ENCODE data around the gene NXT1. TPM values are rescaled to one million over a fixed set of nuclear protein-coding genes. Genes with fewer than 3 reads are reported as not detected.

Gene NXT1
- polyA plus RNA-seq, 1 of the 3 experiments (the other 2 are of a cell fraction), result 28.2 TPM

DNA sequence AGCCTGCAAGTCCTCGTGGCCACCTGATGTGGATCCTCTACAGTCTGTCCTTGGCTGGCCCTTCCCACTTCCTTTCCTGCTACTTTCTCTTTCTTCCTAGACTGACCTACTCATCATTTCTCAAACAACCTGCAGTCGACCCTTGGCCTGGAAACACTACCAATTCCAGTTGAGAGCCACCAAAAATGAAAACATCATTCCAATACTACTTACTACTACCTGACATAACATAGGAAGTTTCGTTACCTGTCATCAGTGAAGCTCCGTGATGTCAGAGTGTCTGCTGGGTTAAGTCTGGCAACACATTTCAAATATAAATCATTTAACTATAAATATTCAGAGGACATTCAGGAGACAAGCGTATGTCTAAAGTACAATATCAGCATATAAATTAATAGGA is 25.2 kb downstream of the NXT1 start:
- POLR2A ChIA-PET, result no interaction called here
- no peaks in the 10 kb centered on the region for H4K20me1 ChIP-seq (ENCODE audit: insufficient read depth)
- 88% methylated on average over 5 of the region's 5 CpGs for WGBS (ENCODE audit: low lambda C conversion rate)

More for the DNA sequence above, 25.2 kb downstream of the NXT1 start:
- TF ChIP-seq MXI1 (IDR thresholded peaks at IDR 0.05; ENCODE audit: low read depth, low read length) (no peak), TAF1 (IDR thresholded peaks at IDR 0.05; ENCODE audit: borderline replicate concordance, low read depth, low read length) (no peak), SMC3 (IDR thresholded peaks at IDR 0.05; ENCODE audit: low read depth, low read length) (no peak), NFIC (IDR thresholded peaks at IDR 0.05; ENCODE audit: borderline replicate concordance) (no peak), USF2 (IDR thresholded peaks at IDR 0.05; ENCODE audit: borderline replicate concordance, low read depth, low read length) (no peak), CTCF (IDR thresholded peaks at IDR 0.05) (no peak), TCF12 (IDR thresholded peaks at IDR 0.05) (no peak), TEAD4 (IDR thresholded peaks at IDR 0.05; ENCODE audit: borderline replicate concordance, insufficient read depth) (no peak), FOSL2 (IDR thresholded peaks at IDR 0.05; ENCODE audit: borderline replicate concordance, low read depth) (no peak), USF1 (IDR thresholded peaks at IDR 0.05; ENCODE audit: borderline replicate concordance, low read depth) (no peak), RXRA (IDR thresholded peaks at IDR 0.05; ENCODE audit: borderline replicate concordance, low read depth) (no peak), EP300 (IDR thresholded peaks at IDR 0.05; ENCODE audit: borderline replicate concordance in 1 of 2, low read depth in 1 of 2, low read length in 1 of 2) (no peak), RAD21 (IDR thresholded peaks at IDR 0.05; ENCODE audit: low read length) (no peak), EZH2phosphoT487 (IDR thresholded peaks at IDR 0.05; ENCODE audit: borderline replicate concordance, low read depth) (no peak), SIN3A (IDR thresholded peaks at IDR 0.05; ENCODE audit: borderline replicate concordance, low read depth, low read length) (no peak), RCOR1 (IDR thresholded peaks at IDR 0.05; ENCODE audit: low read length) (no peak), RFX5 (IDR thresholded peaks at IDR 0.05; ENCODE audit: low read length) (no peak)
- TF ChIP-seq, protein P1, sequence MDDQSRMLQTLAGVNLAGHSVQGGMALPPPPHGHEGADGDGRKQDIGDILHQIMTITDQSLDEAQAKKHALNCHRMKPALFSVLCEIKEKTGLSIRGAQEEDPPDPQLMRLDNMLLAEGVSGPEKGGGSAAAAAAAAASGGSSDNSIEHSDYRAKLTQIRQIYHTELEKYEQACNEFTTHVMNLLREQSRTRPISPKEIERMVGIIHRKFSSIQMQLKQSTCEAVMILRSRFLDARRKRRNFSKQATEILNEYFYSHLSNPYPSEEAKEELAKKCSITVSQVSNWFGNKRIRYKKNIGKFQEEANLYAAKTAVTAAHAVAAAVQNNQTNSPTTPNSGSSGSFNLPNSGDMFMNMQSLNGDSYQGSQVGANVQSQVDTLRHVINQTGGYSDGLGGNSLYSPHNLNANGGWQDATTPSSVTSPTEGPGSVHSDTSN (IDR thresholded peaks at IDR 0.05), result no peak
- TF ChIP-seq, protein P2, sequence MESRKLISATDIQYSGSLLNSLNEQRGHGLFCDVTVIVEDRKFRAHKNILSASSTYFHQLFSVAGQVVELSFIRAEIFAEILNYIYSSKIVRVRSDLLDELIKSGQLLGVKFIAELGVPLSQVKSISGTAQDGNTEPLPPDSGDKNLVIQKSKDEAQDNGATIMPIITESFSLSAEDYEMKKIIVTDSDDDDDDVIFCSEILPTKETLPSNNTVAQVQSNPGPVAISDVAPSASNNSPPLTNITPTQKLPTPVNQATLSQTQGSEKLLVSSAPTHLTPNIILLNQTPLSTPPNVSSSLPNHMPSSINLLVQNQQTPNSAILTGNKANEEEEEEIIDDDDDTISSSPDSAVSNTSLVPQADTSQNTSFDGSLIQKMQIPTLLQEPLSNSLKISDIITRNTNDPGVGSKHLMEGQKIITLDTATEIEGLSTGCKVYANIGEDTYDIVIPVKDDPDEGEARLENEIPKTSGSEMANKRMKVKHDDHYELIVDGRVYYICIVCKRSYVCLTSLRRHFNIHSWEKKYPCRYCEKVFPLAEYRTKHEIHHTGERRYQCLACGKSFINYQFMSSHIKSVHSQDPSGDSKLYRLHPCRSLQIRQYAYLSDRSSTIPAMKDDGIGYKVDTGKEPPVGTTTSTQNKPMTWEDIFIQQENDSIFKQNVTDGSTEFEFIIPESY (IDR thresholded peaks at IDR 0.05; ENCODE audit: borderline replicate concordance, low read depth), result no peak
- TF ChIP-seq, protein P3, sequence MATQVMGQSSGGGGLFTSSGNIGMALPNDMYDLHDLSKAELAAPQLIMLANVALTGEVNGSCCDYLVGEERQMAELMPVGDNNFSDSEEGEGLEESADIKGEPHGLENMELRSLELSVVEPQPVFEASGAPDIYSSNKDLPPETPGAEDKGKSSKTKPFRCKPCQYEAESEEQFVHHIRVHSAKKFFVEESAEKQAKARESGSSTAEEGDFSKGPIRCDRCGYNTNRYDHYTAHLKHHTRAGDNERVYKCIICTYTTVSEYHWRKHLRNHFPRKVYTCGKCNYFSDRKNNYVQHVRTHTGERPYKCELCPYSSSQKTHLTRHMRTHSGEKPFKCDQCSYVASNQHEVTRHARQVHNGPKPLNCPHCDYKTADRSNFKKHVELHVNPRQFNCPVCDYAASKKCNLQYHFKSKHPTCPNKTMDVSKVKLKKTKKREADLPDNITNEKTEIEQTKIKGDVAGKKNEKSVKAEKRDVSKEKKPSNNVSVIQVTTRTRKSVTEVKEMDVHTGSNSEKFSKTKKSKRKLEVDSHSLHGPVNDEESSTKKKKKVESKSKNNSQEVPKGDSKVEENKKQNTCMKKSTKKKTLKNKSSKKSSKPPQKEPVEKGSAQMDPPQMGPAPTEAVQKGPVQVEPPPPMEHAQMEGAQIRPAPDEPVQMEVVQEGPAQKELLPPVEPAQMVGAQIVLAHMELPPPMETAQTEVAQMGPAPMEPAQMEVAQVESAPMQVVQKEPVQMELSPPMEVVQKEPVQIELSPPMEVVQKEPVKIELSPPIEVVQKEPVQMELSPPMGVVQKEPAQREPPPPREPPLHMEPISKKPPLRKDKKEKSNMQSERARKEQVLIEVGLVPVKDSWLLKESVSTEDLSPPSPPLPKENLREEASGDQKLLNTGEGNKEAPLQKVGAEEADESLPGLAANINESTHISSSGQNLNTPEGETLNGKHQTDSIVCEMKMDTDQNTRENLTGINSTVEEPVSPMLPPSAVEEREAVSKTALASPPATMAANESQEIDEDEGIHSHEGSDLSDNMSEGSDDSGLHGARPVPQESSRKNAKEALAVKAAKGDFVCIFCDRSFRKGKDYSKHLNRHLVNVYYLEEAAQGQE (IDR thresholded peaks at IDR 0.05; ENCODE audit: low read depth, low read length), result no peak
- Histone ChIP-seq H3F3A (replicated peaks; ENCODE audit: insufficient read depth) (no peaks in the 10 kb centered on the region), H3K9me3 (no peaks in the 10 kb centered on the region), H2AFZ (ENCODE audit: low read depth) (no peak overlapping the region), H3K36me3 (replicated peaks in 1 of 2; ENCODE audit: control insufficient read depth in 1 of 2, insufficient read depth in 2 of 2, low read length in 1 of 2) (peaks cover 42 to 53% of the 10 kb centered on the region in 2 experiments), H3K4me1 (ENCODE audit: control insufficient read depth in 1 of 2, insufficient read depth in 2 of 2, low read depth in 1 of 2, low read length in 1 of 2) (no peaks in the 10 kb centered on the region), H3K4me2 (no peak overlapping the region), H3K27ac (ENCODE audit: low read depth in 2 of 2, low read length in 1 of 2) (no peak overlapping the region), H3K9ac (no peak overlapping the region), H3K79me2 (ENCODE audit: insufficient read depth) (no peaks in the 10 kb centered on the region), H3K9me2 (no peaks in the 10 kb centered on the region), H3K4me3 (ENCODE audit: low read depth in 2 of 2, low read length in 1 of 2) (no peak overlapping the region), H3K27me3 (ENCODE audit: insufficient read depth) (no peaks in the 10 kb centered on the region)
- CTCF ChIA-PET, result interaction anchor here (0.7 kb wide), 1 partner anchor 11 kb away, joined by 3 read pairs; no protein-coding TSS in a partner anchor
- DNase-seq, result no peak

Measured in SK-N-SH (cell line).